GM19372 (cell line): ENCODE measurements around the gene OIP5.
A peak's percentile ranks its signal among the peaks of the same experiment; 100 is the strongest.
"Not testable (repeated sequence)": the region's sequence is repeated elsewhere in the genome, so short reads cannot be mapped to it uniquely, and the experiment has no call there.

Experiments
- ATAC-seq: cut with Tn5 transposase; IDR thresholded peaks from one replicate; pipeline ENCODE4 v1.9.1; 2021; ENCODE audit warnings: mild to moderate bottlenecking, low read depth, moderate library complexity; ENCODE audit not compliant: unreplicated experiment

Gene OIP5

DNA sequence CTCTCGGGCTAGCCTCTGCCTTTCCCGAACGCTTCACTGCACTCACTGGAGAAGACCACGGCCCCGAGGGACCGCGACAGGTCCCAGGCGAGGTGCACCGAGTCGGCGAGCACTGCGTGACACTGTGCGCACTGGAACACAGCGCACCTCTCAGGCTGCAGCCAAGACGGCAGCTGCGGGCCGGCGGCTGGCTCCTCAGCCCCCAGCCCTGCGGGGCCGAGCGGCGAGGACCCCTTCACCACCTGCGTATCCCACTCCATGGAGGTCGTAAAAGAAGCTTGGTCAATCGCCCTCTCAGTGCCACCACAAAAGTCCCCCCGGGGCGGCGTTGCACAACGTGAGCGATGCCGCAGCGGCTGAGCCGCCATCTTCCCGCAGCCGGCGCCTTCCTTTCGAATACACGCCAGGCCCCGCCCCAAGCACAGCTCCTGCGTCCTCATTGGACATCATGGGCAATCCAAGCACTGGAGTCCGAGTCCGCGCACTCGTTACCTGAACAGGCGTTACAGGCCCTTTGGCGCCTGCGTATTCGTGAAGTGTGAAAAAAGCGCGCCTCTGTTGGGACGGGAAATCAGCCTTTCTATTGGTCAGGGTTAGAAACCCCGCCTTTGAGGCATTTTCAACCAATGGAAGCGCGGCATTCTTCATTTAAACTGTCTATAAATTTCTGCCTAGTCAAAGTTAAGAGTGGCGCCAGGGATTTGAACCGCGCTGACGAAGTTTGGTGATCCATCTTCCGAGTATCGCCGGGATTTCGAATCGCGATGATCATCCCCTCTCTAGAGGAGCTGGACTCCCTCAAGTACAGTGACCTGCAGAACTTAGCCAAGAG is at the start of gene OIP5, which contains the start of gene NUSAP1:
Gene OIP5, minus strand, starts transcription at position 398 of the 832 bp plus-strand sequence. Its CDS starts 30 bp downstream, at position 368.
Gene NUSAP1, plus strand, starts transcription at position 688 of the 832 bp plus-strand sequence. Its CDS starts 77 bp downstream, at position 765.
- peak; percentile 92 for ATAC-seq

DNA sequence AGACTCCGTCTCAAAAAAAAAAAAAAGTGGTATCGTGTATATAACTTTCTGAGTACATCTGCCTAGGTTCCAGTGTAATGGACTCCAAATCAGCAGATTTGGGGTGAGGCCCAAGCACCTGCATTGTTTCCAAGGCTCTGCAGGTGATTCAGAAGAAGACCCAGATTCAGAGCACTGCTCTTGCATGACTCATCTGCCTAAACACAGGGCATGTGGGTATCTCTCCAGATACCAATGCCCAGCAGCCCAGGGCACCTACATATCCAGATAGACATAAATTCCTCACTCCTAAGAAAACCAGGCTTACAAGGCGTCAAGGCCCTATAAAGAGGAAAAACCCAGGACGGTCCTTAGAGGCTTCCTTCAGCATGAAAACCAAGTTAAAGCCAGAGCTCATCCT is 45.6 kb upstream of the OIP5 start:
- no peak for ATAC-seq

DNA sequence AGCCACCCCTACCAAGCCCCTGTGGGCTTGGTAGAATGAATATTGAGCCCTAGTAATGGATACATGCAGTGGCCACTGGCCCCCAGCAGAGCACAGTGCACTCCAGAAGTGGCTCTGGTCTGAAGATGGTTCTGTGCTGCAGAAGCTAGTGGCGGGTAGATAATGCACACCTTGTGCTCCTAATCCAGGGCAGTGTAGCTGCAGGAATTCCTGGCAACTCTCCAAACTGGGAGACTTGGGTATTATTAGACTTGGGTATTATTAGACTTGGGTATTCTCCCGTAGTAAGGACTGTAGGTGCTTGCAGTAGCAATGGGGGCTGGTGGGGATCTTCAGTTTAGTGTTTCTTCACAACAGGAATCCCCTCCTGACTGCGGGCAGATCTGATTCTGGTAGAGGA is 35.0 kb upstream of the OIP5 start:
- ATAC-seq = no peak

DNA sequence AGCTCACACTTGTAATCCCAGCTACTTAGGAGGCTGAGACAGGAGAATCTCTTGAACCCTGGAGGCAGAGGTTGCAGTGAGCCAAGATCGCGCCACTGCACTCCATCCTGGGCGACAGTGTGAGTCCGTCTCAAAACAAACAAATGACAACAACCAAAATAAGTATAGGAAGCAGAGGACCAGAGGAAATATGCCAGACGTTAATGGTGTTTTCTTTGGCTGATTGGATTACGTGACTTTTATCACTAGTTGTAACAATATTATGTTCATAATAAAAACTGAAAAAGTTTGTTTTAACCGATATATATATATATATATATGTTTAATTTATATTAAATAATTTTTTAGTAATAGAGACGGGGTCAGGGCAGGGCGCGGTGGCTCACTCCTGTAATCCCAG is 22.0 kb upstream of the OIP5 start:
- ATAC-seq = no peak

DNA sequence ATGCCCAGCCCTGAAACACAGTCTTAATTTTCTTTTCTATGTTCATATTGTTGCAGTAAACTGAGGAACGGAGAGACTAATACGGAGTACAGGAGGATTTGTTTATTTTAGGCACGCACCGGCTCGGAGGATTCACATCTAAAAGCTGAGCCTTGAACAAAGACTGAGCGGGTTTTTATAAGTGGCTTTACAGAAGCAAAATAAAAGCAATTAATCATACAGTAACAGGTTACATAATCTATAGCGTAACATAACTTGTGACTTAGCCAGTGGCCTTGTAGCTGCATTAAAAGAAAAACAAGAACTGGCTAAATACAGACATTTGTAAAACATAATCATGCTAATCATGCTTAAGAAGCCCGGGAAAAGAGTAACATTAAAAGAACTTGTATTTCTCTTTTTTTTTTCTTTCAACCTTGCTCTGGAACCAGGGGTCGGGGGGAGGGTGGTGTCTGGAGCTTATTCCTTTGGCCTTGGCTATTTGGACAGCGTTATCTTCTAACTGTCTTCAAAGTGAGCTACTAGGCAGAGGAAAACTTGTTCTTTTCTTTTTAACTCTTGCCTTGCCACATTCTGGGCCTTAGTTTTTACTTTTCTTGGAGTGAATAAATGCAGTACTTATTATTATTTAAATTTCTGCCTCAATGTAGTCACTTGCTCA is 17.8 kb upstream of the OIP5 start:
- ATAC-seq = no peak

DNA sequence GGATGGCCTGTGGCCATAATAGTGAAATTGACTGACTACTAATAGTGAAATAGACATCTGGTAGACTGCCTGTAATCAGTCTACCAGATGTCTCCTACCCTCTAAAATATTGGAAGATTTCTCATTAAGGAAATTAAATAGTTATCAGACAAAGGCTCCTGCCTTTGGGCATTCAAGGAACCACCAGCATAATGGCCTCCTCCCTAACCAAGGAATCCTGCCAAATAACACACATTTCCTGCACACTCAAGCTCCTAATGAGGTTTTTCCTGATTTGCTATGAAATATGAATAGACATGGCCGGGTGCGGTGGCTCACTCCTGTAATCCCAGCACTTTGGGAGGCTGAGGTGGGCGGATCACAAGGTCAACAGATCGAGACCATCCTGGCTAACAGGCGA is 14.8 kb upstream of the OIP5 start:
- no peak for ATAC-seq

DNA sequence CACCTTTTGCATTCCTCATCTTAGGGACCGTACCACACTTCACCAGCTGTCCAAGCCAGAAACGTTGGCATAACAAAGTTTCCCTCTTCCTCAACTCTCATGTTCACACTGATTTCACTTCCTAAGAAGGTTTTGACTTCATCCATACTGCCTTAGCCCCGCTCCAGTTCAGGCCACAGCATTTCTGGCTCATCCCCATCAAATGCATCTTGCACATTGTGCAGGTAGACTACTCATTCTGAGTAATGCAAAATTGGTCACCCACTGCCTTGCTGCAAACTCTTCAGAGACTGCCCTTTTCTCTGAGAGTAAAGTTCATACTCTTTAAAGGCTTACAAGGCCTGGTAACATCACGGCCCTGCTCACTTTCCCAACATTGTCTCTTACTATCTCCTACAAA is 9.1 kb upstream of the OIP5 start:
- ATAC-seq = no peak

DNA sequence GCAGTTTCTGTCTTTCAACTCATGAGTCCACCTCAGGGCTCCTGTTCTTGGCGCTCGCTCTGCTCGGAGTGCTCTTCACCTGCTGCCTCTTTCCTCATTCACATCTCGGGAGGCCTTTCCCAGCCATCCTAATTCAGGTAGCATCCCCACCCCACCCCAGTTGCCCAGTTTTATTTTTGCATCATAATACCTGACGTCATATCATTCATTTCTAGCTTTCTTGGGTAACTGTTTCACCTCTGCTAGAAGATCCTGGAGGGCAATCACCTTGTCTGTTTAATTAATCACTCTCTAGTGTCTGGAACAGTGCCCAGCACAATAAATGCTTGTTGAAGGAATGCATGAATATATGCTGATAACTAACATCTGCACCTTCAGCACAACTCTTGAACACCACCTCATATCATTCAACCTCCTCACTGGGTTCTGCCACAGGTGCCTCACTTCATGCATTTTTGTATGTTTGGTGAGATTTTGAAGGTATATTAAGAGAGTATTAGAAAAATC is 7.9 kb upstream of the OIP5 start:
- no peak for ATAC-seq

DNA sequence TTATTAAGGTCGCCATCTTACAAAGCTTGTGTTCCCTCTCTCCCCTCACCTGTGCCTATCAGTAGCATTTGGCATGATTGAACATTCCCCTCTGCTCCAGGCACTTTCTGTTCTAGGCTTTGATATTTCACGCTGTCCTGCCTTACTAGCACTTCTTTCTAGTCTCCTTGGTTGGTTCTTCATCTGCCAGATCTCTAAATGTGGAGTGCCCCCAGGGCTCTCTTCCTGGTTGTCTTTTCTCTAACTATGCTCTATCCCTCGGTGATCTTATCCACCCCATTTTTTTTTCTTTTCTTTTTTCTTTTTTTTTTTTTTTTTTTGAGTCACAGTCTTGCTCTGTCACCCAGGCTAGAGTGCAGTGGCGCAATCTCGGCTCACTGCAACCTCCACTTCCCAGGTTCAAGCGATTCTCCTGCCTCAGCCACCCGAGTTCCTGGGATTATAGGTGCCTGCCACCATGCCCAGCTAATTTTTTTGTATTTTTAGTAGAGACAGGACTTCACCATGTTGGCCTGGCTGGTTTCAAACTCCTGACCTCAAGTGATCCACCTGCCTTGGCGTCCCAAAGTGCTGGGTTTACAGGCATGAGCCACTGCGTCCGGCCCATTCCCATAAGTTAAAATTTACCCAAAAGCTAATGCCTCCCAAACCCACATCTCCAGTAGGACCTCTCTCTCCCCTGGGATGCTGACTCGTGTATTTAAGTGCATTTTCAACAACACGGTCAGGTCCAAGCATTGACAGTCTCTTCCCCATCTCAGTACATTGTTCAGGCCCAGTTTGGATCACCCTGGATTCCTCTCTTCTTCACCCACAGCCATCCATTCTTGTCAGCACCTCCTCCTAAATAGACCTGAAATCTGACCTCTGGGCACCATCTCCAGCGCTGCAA is 5.5 kb upstream of the OIP5 start:
- ATAC-seq = no peak

DNA sequence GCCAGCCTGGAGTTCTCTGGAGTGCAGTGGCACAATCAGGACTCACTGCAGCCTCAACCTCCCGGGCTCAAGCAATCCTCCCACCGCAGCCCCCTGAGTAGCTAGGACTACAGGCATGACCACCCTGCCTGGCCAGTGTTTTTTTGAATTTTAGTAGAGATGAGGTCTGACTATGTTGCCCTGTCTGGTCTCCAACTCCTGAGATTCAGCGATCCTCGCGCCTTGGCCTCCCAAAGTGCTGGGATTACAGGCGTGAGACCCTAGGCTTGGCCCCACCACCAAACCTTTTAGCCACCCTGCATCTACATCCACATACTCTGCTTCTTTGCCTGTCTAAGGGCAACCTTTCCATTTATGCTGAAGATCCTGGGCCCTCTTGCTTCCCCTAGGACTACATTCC is 4.7 kb upstream of the OIP5 start:
- ATAC-seq = no peak

DNA sequence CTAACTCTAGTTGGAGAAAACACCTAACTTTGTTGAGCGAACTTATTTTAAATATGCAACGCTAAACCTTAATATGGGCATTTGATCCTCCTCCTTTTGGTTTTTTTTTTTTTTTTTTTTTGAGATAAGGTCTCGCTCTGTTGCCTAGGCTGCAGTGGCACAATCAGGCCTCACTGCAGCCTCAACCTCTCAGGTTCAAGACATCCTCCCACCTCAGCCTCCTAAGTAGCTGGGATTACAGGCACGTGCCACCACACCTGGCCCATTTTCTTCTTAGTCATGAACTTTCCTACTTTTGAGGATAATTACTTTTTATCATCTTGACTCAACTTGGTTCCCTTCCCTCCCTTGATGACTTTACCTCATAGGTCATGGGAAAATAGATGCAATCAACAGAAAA is 4.2 kb upstream of the OIP5 start:
- ATAC-seq = no peak

DNA sequence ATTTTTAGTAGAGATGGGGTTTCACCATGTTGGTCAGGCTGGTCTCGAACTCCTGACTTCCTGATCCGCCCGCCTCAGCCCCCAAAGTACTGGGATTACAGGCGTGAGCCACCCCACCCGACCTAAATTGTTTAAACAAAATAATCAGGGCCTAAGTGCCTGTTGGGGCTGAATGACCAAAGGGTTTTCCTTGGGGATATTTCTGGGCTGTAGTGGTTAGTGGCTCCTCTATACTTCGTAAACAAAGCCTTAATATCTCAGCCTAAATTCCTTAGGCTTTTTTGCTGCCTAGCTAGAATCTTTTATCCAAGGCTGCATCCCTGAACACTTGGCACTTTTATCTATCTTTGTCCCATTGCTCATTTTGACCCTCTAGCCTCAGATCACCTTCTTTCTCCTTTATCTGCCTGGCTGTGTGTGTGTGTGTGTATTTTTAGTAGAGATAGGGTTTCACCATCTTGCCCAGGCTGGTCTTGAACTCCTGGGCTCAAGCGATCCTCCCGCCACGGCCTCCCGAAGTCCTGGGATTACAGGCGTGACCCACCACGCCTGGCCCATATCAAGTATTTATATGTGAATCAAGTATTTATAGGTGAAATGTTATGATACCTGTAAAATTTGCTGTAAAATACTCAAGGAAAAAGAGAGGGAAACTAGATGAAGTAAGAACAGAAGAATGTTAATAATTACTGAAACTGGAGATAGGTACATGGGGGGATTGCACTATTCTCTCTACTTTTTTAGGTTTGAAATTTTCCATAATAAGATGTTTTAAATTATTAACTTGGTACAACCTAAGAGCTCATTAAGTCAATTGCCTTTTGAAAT is 2.1 kb upstream of the OIP5 start:
- ATAC-seq = no peak

DNA sequence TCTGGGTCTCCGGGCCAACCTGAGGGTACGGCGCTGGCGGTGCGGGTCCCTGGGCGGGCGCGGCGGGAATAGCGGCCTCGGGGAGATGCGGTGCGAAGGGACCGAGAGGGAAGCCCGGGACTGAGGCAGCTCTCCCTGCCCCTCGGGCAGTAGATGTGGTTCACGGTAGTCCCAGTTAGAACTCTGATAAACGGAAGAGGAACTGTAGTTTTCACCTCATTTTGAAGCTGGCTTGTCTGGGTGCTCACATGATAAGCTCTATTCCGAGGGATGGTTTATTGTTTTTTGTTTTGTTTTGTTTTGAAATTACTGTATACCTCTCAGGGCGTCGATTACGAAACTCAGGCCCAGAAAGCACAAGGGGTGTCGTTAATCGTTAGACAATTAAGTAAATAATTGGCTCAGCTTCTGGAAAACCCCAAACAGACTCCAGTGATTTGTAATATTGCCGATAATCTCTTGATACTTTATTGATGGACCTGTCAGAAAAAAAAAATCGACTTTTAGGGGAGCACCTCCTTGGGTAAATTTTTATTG is 703 bp upstream of the OIP5 start:
- peak; percentile 3 for ATAC-seq

DNA sequence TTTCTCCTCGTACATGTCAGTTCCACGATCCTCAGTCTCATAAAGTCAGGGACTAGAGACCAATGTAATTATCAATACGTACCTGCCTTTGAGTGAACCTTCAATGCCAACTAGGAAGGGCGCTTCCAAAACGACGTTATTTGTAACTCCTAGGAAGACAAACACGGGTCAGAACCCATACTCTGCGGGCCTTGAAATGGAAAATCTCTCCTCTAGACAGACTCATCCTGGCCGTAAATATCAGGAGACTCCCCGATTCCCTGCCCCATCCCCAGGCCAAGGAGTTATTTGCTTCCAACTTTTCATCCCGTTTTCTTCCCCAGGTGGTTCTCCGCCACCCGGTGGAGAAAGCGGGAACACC is 578 bp downstream of the OIP5 start:
- ATAC-seq = no peak

DNA sequence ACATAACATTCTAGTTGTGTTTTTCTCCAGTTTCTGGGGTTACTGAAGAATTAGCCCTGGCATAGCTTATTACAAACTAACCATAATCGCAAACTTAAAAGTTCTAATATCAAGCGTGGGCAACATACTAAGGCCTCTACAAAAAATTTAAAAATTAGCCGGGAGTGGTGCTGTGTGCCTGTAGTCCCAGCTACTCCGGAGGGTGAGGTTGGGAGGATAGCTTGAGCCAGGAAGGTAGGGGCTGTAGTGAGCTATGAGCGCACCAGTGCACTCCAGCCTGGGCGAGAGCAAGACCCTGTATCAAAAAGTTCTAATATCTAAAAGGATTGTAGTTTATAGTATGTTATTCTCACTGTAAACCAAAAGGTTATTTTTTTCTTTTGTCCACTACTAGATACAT is 1.1 kb downstream of the OIP5 start:
- ATAC-seq = no peak

DNA sequence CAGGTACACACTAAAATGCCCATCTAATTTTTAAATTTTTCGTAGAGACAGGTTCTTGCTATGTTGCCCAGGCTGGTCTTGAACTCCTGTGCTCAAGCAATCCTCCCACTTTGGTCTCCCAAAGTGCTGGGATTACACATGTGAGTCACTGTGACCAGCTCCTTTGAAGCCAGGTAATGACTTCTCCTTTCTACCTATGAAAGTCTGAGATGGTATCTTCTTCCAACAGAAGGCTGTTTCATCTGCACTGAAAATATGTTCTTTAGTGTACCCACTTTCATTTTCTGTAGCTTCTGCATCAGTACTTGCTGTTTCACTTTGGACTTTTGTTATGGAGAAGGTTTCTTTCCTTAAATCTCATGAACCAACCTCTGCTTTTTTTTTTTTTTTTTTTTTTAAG is 8.8 kb downstream of the OIP5 start:
- ATAC-seq = no peak

DNA sequence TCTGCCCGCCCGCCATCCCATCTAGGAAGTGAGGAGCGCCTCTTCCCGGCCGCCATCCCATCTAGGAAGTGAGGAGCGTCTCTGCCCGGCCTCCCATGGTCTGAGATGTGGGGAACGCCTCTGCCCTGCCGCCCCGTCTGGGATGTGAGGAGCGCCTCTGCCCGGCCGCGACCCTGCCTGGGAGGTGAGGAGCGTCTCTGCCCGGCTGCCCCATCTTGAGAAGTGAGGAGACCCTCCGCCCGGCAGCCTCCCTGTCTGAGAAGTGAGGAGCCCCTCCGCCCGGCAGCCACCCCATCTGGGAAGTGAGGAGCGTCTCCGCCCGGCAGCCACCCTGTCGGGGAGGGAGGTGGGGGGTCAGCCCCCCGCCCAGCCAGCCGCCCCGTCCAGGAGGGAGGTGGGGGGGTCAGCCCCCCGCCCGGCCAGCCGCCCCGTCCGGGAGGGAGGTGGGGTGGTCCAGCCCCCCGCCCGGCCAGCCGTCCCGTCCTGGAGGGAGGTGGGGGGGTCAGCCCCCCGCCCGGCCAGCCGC is 11.5 kb downstream of the OIP5 start:
- ATAC-seq = not testable (repeated sequence)

DNA sequence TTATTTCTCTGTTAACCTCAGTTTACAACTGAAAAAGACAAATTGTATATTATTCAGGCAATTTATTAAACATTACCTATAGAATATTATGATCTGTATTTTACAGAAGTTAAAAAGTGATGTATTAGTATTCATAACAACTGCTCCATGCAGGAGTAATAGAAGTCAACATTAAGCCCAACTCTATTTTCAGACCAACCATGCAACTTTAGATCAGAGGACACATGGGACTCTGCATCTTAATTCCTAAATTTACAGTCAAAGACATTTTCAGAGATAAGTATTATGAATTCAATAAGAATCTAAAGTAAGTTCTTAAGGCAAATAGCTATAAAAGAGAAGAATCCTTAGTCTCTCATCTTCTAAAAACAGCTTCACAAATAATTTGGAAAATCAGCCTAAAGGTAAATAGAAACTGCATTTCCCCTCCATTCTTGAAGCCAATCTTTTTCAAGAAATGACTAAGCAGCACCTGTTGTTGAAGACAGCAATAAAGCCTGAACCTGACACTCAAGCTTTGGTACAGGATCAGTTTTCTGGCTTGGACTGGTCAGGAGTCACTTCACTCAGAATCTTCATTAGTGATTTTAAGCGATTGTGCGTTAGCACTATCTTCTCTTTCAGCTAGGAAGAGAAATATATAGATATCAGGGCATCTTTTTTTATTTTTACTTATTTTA is 23.0 kb downstream of the OIP5 start:
- ATAC-seq = no peak

DNA sequence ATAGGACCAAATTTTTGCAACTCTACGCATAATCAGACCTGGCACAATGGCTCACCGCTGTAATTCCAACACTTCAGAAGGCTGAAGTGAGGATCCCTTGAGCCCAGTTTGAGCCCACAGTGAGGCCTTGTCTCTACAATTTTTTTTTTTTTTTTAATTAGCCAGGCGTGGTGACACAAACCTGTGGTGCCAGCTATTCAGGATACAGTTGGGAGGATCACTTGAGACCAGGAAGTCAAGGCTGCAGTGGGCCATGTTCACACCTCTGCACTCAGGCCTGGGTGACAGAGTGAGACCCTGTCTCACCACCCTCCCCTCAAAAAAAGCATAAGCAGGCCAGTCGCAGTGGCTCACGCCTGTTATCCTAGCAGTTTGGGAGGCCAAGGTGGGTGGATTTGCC is 24.7 kb downstream of the OIP5 start:
- ATAC-seq = no peak
